ENCODE data around the gene RAP1A. TPM values are rescaled to one million over a fixed set of nuclear protein-coding genes. Genes with fewer than 3 reads are reported as not detected.

The RAP1A gene
- polyA plus RNA-seq, 4 donors: 67.6 to 89.2 (median 84.5) TPM

DNA sequence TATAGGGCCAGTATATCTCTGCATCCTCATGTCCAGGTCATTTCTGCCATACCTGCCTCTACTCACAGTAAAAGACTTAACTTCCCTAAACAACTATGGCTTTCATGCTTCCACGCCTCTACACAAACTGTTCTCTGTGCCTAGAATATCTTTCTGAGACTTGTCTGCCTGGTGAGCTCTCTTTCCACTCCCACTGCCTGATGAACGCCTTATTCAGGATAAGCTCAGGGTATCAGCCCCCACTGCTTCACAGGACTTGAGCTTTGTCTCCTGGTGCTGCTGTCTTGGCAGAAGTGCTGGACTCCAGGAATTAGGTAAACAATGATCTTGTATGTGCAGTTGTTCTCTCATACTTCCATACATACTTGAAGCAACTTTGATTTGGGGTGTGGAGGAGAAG is 131.3 kb downstream of the RAP1A start:
- no peak for DNase-seq (ENCODE audit: low read depth in 4 of 4, low spot score in 3 of 4)

- DNase-seq (ENCODE audit: low read depth in 4 of 4, low spot score in 3 of 4): no peak
Observed at GRCh38 chr1:111751906-111752575, 132.5 kb downstream of the RAP1A start.

- no peak for DNase-seq (ENCODE audit: low read depth in 4 of 4, low spot score in 3 of 4)
Observed at GRCh38 chr1:111754984-111755330, 135.4 kb downstream of the RAP1A start.

DNA sequence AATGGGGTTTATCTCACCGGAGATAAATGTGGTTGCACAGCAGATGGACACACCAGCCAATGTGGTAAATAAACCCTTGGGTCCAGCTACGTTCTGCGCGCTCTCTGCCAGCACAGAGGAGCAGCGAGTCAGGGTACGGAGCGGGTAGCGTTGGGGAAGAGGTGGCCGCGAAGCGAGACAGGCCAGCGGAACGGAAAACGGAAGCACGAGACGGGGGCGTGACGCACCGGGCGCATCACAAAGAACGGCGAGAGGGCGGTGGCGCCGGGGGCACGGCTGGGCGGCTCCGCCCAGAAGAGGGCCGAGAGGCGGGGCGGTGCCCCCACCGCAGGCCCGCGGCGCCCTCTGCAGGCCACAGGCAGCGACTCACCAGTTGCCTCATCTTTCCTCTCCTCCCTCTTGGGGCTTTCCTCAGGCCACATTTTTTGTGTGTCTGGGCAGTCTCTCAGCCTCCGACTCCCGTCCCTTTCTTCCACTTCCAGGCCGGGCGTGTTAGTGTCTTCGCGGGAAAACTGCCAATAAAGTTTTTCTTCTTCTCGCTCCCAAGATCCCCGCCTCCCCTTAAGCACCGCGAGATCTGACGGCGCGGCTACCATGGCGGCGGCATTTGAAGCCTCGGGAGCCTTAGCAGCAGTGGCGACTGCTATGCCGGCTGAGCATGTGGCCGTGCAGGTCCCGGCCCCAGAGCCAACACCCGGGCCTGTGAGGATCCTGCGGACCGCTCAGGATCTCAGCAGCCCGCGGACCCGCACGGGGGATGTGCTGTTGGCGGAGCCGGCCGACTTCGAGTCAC is 135.9 kb downstream of the RAP1A start, which contains the start of gene DDX20:
Gene DDX20 (plus strand): TSS at position 571 of the 793 bp plus-strand sequence. CDS start 24 bp downstream, at position 595.
- DNase-seq (ENCODE audit: low read depth in 4 of 4, low spot score in 3 of 4): peak; percentile 91 to 96 (median 94)

DNA sequence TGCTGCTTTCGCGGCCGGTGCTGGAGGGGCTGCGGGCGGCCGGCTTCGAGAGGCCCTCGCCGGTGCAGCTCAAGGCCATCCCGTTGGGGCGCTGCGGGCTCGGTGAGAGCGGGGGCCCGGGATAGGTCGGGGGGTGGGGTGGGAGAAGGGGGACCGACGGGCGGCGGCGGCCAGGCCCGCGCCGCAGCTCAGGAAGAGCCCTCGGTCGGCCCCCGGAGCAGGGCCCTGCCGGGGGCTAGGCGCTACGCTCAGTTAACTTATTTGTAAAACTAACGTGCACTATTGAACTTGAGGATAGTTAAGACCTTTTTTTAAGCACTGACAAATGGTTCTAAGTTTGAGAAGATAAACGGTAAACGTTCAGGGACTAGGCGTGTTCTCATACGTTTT is 136.5 kb downstream of the RAP1A start:
- DNase-seq (ENCODE audit: low read depth in 4 of 4, low spot score in 3 of 4): no peak

GRCh38 chr1:111758373-111758772 is 138.8 kb downstream of the RAP1A start:
- DNase-seq (ENCODE audit: low read depth in 4 of 4, low spot score in 3 of 4): no peak

- DNase-seq (ENCODE audit: low read depth in 4 of 4, low spot score in 3 of 4): no peak
Observed at GRCh38 chr1:111761717-111762116, 142.1 kb downstream of the RAP1A start.

DNA sequence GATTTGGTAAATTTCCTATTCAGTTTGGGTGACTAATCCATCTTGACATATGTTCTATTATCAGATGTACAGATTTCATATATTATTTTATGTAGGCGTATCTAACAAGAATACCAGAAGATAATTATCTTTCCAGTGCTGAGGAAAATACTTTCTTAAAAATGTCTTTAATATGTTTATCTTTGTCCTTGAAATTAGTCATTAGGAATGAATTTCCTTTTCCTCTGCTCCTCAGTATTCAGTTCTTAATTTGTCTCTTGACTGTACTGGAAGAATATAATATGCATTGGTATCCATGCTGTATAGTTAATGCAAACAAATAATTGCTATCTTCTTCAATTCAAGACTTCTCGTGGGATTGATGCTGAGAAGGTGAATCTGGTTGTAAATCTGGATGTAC is 142.7 kb downstream of the RAP1A start:
- DNase-seq (ENCODE audit: low read depth in 4 of 4, low spot score in 3 of 4): no peak

Other genes with a start within 250 kb of the RAP1A start
- 1 to 10 TPM; 2.1 to 6.8 (median 4.3) TPM for gene OVGP1, start 192.1 kb upstream of the RAP1A start, polyA plus RNA-seq (ENCODE audit: insufficient read length in 4 of 4)
- 10 to 100 TPM; 27.6 to 42.8 (median 39.8) TPM for gene WDR77, start 170.5 kb upstream of the RAP1A start, polyA plus RNA-seq (ENCODE audit: insufficient read length in 4 of 4)
- gene ATP5PB, start 170.3 kb upstream of the RAP1A start, polyA plus RNA-seq (ENCODE audit: insufficient read length in 4 of 4): 100 to 1,000 TPM; 240 to 438 (median 366) TPM
- gene C1orf162, start 145.8 kb upstream of the RAP1A start, polyA plus RNA-seq (ENCODE audit: insufficient read length in 4 of 4): 1 to 10 TPM; 3.9 to 5.2 (median 4.1) TPM
- 1 to 10 TPM in 1 of 4 donors, under 1 TPM in 3; 0.49 to 1.1 (median 0.74) TPM for gene ADORA3, start 116.2 kb upstream of the RAP1A start, polyA plus RNA-seq (ENCODE audit: insufficient read length in 4 of 4)
- gene TMIGD3, start 116.2 kb upstream of the RAP1A start, polyA plus RNA-seq (ENCODE audit: insufficient read length in 4 of 4): 1 to 10 TPM in 2 of 4 donors, under 1 TPM in 2; 0.91 to 2.1 (median 1.1) TPM
- gene INKA2, start 119.6 kb downstream of the RAP1A start, polyA plus RNA-seq (ENCODE audit: insufficient read length in 4 of 4): 1 to 10 TPM; 1.5 to 3.0 (median 2.6) TPM
- 10 to 100 TPM; 16.1 to 25.8 (median 21.1) TPM for gene DDX20, start 136.1 kb downstream of the RAP1A start, polyA plus RNA-seq (ENCODE audit: insufficient read length in 4 of 4)

Measured in left renal pelvis (tissue), 4 donors.